ENCODE results near the gene PCF11.

PCF11 gene

GRCh38 chr11:83172551-83172950 is 15.6 kb downstream of the PCF11 start:
- no peak overlapping the region for H3K4me3 ChIP-seq (ENCODE audit: low read depth, low read length)
- no peak for TF ChIP-seq CTCF (conservative IDR thresholded peaks at IDR 0.05; ENCODE audit: low read depth, low read length)
- no peak for DNase-seq (ENCODE audit: low read depth)

GRCh38 chr11:83174008-83174407 is 17.1 kb downstream of the PCF11 start:
- DNase-seq (ENCODE audit: low read depth), result no peak
- H3K4me3 ChIP-seq (ENCODE audit: low read depth, low read length), result no peak overlapping the region
- TF ChIP-seq CTCF (conservative IDR thresholded peaks at IDR 0.05; ENCODE audit: low read depth, low read length), result no peak

GRCh38 chr11:83175815-83176214 is 18.9 kb downstream of the PCF11 start:
- no peak overlapping the region for H3K4me3 ChIP-seq (ENCODE audit: low read depth, low read length)
- no peak for TF ChIP-seq CTCF (conservative IDR thresholded peaks at IDR 0.05; ENCODE audit: low read depth, low read length)
- DNase-seq (ENCODE audit: low read depth), result no peak

- no peak for TF ChIP-seq CTCF (conservative IDR thresholded peaks at IDR 0.05; ENCODE audit: low read depth, low read length)
Observed at GRCh38 chr11:83181815-83182214, 24.9 kb downstream of the PCF11 start.

DNA sequence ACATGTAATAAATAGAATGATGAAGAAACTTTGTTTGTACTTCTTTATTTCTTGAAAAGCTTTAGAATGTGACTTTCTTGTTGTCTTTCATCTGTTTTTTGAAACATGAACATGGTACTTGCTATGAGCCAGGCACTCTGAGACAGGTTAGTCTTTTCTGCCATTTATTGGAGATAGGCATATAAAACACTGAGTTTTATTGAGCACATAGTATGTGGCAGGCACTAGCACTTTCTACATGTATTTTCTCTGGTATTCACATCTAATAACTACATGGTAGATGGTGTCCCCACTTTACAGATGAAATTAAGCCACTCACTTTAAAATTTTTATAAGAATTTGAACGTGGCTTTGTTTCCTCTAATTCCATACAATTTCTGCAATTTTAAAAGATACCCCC is 28.8 kb downstream of the PCF11 start:
- TF ChIP-seq CTCF (conservative IDR thresholded peaks at IDR 0.05; ENCODE audit: low read depth, low read length), result no peak
- no peak overlapping the region for H3K4me3 ChIP-seq (ENCODE audit: low read depth, low read length)
- DNase-seq (ENCODE audit: low read depth), result no peak

More at GRCh38 chr11:83181815-83182214, 24.9 kb downstream of the PCF11 start:
- no peak for DNase-seq (ENCODE audit: low read depth)
- H3K4me3 ChIP-seq (ENCODE audit: low read depth, low read length), result no peak overlapping the region

- no peak for TF ChIP-seq CTCF (conservative IDR thresholded peaks at IDR 0.05; ENCODE audit: low read depth, low read length)
- H3K4me3 ChIP-seq (ENCODE audit: low read depth, low read length), result no peak overlapping the region
- no peak for DNase-seq (ENCODE audit: low read depth)
Observed at GRCh38 chr11:83187465-83187864, 30.5 kb downstream of the PCF11 start.

DNA sequence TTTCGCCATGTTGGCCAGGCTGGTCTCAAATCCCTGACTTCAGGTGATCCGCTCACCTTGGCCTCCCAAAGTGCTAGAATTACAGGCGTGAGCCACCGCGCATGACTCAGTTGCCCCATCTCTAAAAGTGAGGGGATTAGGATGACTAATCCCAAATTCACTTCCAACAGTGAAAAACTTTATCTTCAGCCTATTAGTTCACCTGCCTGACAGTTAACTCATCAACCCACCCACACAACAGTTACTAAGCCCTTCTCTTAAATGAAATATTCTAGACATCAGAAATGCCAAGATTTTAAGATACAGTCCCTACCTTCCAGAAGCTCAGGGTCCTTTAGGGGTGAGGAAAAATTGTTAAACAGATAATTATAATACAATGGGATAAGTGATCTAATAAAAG is 34.6 kb downstream of the PCF11 start:
- TF ChIP-seq CTCF (conservative IDR thresholded peaks at IDR 0.05; ENCODE audit: low read depth, low read length), result no peak
- DNase-seq (ENCODE audit: low read depth), result no peak
- H3K4me3 ChIP-seq (ENCODE audit: low read depth, low read length), result no peak overlapping the region
